H1 (cell line): ENCODE results near the gene CUX1. TPM values are rescaled to one million over a fixed set of nuclear protein-coding genes. Genes with fewer than 3 reads are reported as not detected.

Experiments used
- ASH2L ChIP-seq: fragments of 200-600, 300-600 bp; sonication (generic); IDR thresholded peaks from one replicate; pipeline ENCODE4 v1.7.1; 2017; ENCODE audit warnings: low read length
- BACH1 ChIP-seq: IDR thresholded peaks from 2 replicates; pipeline ENCODE4 v1.6.1; 2012; ENCODE audit warnings: low read length, improper control_type of control experiment
- BCL11A ChIP-seq, 2 experiments: IDR thresholded peaks; one replicate each; pipeline ENCODE4 v1.6.1; 2011; ENCODE audit warnings: low read depth in 2 of 2, low read length in 2 of 2, mild to moderate bottlenecking in 2 of 2
- EGR1 ChIP-seq: IDR thresholded peaks from 2 replicates; pipeline ENCODE4 v1.6.1; 2011; ENCODE audit warnings: low read depth, low read length, borderline replicate concordance
- HDAC6 ChIP-seq: IDR thresholded peaks from one replicate; pipeline ENCODE4 v1.7.1; 2012; ENCODE audit warnings: low read depth, mild to moderate bottlenecking, inconsistent platforms, low read length, moderate library complexity
- JUND ChIP-seq: IDR thresholded peaks from 2 replicates; pipeline ENCODE4 v1.6.1; 2011; ENCODE audit warnings: mild to moderate bottlenecking, improper control_type of control experiment, low read length
- MAFK ChIP-seq: IDR thresholded peaks from 2 replicates; pipeline ENCODE4 v1.6.1; 2012; ENCODE audit warnings: low read depth, mild to moderate bottlenecking, improper control_type of control experiment, low read length
- RBBP5 ChIP-seq: IDR thresholded peaks from 2 replicates; pipeline ENCODE4 v1.7.1; 2012; ENCODE audit warnings: low read depth, mild to moderate bottlenecking, inconsistent platforms, low read length, moderate library complexity, borderline replicate concordance
- RFX5 ChIP-seq: IDR thresholded peaks from 2 replicates; pipeline ENCODE4 v1.6.1; 2011; ENCODE audit warnings: low read depth, low read length, improper control_type of control experiment, borderline replicate concordance
- SAP30 ChIP-seq: fragments of 300-600 bp; sonication (generic); IDR thresholded peaks from 2 replicates; pipeline ENCODE4 v1.7.1; 2012; ENCODE audit warnings: low read length, moderate library complexity, mild to moderate bottlenecking, inconsistent platforms; ENCODE audit not compliant: insufficient read depth, insufficient replicate concordance
- SIRT6 ChIP-seq: IDR thresholded peaks from one replicate; pipeline ENCODE4 v1.7.1; 2012; ENCODE audit warnings: low read length, inconsistent platforms
- SP1 ChIP-seq: IDR thresholded peaks from 2 replicates; pipeline ENCODE4 v1.6.1; 2011; ENCODE audit warnings: low read depth, low read length
- SRF ChIP-seq: IDR thresholded peaks from 2 replicates; pipeline ENCODE4 v1.6.1; 2011; ENCODE audit warnings: mild to moderate bottlenecking, low read depth, low read length, moderate library complexity
- SUZ12 ChIP-seq: fragments of 200-600 bp; sonication (generic); IDR thresholded peaks from 2 replicates; pipeline ENCODE4 v1.6.1; 2012; ENCODE audit warnings: mild to moderate bottlenecking, inconsistent platforms, low read length, moderate library complexity, mixed read lengths
- TCF12 ChIP-seq: IDR thresholded peaks from 2 replicates; pipeline ENCODE4 v1.6.1; 2011; ENCODE audit warnings: low read depth, mild to moderate bottlenecking, low read length
- ZNF274 ChIP-seq: IDR thresholded peaks from 2 replicates; pipeline ENCODE4 v1.7.0; 2012; ENCODE audit warnings: low read length, borderline replicate concordance; ENCODE audit errors: extremely low read depth
- polyA plus RNA-seq, 7 experiments: library from polyadenylated mRNA; depleted of rRNA in 3 of 7; stranded (reverse) in 5 of 7; unstranded in 2 of 7; fragments of >200 nt in 5 of 7; fragments of 200-250 nt in 2 of 7; gene quantifications; 1 replicate in 5 of 7; 2 replicates in 1 of 7; 4 replicates in 1 of 7; pipeline versions ENCODE4 v1.2.1 to v1.2.3, GENCODE V29; 2011 to 2013; ENCODE audit warnings: missing spikeins in 2 of 7, mixed read lengths in 2 of 7
- total RNA-seq: library from RNA; stranded (reverse); fragmentation: NEBNext Ultra II Directional; extraction: Animal tissue kit (Norgen Biotek cat#: 25700); gene quantifications from 2 replicates; pipeline ENCODE4 v1.2.1, GENCODE V29; 2021
- TF ChIP-seq, protein P1 (sequence below): IDR thresholded peaks from 2 replicates; pipeline ENCODE4 v1.6.1; 2012; ENCODE audit warnings: low read length, inconsistent platforms
- TF ChIP-seq, protein P2 (sequence below): IDR thresholded peaks from 2 replicates; pipeline ENCODE4 v1.6.1; 2011; ENCODE audit warnings: low read length, improper control_type of control experiment
- TF ChIP-seq, protein P3 (sequence below): IDR thresholded peaks from 2 replicates; pipeline ENCODE4 v1.6.1; 2012; ENCODE audit warnings: inconsistent platforms
- TF ChIP-seq, protein P4 (sequence below): IDR thresholded peaks from 2 replicates; pipeline ENCODE4 v1.6.1; 2012; ENCODE audit warnings: inconsistent platforms

Gene CUX1
- total and polyA plus RNA-seq, 2 of the 8 experiments (the other 6 are each of a cell fraction or from before 2014, with no cell fraction given), result 21.6 to 65.9 TPM

DNA sequence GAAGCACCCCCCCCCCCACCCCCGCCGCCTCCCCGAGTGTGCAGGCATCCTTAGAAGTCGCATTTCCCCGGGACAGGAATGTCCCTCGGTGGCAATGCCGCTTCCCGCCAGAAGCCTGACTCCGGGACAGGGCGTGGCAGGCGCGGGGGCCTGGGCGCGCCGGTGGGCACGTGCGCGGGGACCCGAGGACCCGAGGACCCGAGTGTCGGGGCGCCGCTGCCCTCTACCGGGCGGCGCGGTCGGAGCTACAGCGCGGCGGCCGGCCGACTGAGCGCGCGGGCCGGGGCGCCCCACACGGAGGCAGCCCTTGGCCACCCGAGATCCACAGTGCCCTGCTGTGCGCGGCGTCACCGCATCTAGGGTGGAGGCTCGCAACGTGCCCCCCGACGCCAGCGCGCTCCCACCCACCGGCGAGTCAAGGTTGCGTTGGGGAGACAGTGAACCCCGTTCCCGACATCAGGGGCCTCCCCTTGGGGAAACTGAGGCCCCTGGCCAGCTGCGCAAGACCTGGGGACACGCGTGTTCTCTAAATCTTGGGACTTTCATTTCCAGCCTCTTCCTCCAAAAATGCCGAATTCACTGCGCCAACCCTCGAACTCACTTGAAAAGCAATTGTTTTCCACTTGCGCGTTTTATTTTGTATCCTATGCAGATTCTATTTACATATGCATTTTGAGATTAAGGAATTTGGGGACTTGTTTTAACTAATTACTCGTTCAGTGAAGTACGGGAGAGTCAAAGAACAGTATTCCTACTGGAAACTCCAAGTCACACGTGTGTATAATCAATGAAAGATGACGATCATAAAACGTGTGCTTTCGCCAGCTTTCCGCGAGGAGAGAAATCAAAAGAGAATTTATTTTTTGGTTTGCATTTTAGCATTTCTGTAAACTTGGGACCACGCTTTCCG, 3.1 kb upstream of the CUX1 start (continued):
- TF ChIP-seq, protein P1, sequence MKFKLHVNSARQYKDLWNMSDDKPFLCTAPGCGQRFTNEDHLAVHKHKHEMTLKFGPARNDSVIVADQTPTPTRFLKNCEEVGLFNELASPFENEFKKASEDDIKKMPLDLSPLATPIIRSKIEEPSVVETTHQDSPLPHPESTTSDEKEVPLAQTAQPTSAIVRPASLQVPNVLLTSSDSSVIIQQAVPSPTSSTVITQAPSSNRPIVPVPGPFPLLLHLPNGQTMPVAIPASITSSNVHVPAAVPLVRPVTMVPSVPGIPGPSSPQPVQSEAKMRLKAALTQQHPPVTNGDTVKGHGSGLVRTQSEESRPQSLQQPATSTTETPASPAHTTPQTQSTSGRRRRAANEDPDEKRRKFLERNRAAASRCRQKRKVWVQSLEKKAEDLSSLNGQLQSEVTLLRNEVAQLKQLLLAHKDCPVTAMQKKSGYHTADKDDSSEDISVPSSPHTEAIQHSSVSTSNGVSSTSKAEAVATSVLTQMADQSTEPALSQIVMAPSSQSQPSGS, result no peak
- TF ChIP-seq TCF12 (no peak), SAP30 (no peak), JUND (no peak), SP1 (no peak), SUZ12 (no peak; the same call in 1 of the 2 replicates), SIRT6 (no peak), EGR1 (no peak), BCL11A (IDR thresholded peaks at IDR 0.05; ENCODE audit: low read depth in 2 of 2, low read length in 2 of 2) (no peak), MAFK (no peak), HDAC6 (no peak), BACH1 (peak; percentile 52; the same call in 1 of the 2 replicates), RFX5 (no peak), SRF (no peak), RBBP5 (no peak), ASH2L (no peak), ZNF274 (no peak)
- TF ChIP-seq, protein P2, sequence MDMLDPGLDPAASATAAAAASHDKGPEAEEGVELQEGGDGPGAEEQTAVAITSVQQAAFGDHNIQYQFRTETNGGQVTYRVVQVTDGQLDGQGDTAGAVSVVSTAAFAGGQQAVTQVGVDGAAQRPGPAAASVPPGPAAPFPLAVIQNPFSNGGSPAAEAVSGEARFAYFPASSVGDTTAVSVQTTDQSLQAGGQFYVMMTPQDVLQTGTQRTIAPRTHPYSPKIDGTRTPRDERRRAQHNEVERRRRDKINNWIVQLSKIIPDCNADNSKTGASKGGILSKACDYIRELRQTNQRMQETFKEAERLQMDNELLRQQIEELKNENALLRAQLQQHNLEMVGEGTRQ, result no peak
- TF ChIP-seq, protein P3, sequence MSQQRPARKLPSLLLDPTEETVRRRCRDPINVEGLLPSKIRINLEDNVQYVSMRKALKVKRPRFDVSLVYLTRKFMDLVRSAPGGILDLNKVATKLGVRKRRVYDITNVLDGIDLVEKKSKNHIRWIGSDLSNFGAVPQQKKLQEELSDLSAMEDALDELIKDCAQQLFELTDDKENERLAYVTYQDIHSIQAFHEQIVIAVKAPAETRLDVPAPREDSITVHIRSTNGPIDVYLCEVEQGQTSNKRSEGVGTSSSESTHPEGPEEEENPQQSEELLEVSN, result peak; percentile 93
- TF ChIP-seq, protein P4, sequence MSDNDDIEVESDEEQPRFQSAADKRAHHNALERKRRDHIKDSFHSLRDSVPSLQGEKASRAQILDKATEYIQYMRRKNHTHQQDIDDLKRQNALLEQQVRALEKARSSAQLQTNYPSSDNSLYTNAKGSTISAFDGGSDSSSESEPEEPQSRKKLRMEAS, result peak; percentile 89
